HG02678 (cell line): ENCODE results near the gene VDAC2.
"Not testable (repeated sequence)": the region's sequence is repeated elsewhere in the genome, so short reads cannot be mapped to it uniquely, and the experiment has no call there.

ENCODE experiments used
- ATAC-seq: cut with Tn5 transposase; IDR thresholded peaks from one replicate; pipeline ENCODE4 v1.9.1; 2021; ENCODE audit warnings: mild to moderate bottlenecking, moderate library complexity; ENCODE audit not compliant: unreplicated experiment

VDAC2 gene

DNA sequence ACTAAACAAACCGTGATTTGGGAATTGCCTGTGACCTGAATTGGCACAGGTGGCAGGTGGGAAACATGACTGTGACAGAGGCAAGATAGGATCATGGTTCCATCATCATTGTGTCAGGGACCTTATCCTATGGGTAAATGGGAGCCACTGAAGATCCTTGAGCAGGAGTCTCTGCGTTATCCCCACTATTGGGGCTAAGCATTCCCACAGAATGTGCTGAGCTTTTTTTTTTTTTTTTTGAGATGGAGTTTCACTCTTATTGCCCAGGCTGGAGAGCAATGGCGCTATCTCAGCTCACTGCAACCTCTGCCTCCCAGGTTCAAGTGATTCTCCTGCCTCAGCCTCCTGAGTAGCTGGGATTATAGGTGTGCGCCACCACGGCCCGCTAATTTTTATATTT is 10.6 kb upstream of the VDAC2 start:
- ATAC-seq, result not testable (repeated sequence)

DNA sequence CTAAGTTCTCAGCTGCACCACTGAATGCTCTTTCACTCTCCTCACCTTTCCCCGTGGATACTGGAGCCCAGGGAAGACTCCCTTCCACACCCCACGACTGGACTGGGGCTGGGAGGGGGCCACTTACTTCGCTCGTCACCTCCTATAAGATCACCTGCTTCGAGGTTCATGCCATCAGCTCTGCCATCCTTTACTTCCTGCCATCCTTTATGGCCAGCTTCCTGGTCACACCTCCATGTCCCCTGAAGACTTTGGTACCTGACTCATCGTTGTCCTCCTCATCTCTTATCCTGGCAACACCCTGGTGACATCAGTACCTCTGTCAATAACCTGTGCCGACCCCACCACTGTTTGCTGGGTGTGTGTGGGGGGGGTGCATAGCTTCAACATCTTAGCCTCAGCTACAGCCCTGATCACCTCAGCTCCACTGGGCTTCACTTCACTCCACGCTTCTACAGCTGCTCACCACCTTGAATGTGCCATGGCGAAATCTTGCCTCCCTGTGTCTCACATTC is 8.7 kb upstream of the VDAC2 start:
- ATAC-seq, result no peak

DNA sequence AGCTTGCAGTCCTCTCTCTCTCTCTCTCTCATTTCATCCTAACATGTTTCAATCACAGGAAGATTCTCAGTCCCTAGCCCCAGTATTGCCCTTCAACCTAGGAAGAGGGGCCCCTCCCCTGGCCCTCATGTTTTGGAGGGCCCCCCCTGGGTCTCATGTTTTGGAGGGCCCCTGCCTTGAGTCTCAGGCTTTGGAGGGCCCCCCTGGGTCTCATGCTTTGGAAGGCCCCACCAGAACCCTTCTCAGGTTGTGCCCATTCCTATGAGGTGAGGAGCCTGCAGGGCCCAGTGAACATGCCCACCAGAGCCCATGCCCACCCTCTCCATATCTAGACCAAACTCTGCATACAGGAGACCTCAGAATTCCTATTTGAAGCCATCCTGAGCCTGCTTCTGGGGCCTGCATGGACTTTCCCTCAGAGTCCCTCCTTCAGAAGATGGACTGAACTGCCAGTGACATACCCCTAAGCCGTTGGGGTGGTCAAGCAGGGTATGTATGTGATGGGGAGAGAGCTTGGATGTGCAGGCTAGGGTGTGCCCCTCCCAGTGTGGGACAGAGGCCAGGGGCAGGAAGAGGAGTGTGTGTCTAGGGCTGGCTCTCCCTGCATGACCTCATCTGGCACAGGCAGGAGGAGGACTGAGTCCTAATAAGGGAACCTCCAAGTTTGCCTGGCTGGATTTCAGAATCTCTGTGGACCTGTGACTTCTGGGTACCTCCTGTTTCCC is 8.1 kb upstream of the VDAC2 start:
- no peak for ATAC-seq

- not testable (repeated sequence) for ATAC-seq
Measured at GRCh38 chr10:75203046-75203620, 7.5 kb upstream of the VDAC2 start.

DNA sequence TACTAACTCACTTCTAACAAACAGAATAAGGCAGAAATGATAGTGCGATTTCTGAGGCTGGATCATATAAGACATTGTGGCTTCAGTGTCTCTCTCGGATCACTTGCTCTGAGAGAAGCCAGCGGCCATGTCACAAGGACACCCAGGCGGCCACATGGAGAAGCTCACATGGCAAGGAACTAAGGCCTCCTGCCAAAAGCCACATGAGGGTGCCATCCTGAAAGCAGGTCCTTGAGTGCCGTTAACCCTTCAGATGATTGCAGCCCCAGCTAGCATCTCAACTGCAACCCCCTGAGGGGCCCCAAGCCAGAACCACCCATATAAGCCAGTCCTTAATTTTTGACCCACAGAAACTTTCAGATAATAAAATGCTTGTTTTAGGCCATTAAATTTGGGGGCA is 6.9 kb upstream of the VDAC2 start:
- ATAC-seq, result no peak

DNA sequence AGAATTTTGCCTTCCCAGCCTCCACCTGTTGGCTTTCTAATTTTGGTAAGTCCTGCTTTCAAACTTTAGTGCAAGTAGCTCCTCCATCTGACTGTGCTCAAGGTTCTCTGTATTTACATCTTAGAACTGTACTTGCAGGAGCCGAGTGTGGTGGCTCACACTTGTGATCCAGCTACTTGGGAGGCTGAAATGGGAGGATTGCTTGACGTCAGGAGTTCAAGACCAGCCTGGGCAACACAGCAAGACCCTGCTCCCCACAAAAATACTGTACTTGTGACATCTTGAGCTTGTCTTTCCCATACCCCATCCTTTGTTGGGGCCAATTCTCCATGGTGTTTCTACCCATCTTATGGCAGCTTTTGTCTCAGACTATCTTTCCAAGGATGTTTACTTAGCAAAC is 4.7 kb upstream of the VDAC2 start:
- ATAC-seq, result no peak

DNA sequence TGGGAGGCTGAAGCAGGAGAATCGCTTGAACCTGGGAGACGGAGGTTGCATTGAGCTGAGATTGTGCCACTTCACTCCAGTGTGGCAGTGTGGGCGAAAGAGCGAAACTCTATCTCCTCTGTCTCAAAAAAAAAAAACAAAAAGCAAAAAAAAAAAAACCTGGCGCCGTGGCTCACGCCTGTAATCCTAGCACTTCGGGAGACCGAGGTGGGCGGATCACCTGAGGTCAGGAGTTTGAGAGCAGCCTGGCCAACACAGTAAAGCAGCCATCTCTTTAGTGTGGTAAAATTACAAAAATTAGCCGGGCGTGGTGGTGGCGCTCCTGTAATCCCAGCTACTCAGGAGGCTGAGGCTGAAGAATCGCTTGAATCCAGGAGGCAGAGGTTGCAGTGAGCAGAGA is 4.0 kb upstream of the VDAC2 start:
- ATAC-seq, result not testable (repeated sequence)

DNA sequence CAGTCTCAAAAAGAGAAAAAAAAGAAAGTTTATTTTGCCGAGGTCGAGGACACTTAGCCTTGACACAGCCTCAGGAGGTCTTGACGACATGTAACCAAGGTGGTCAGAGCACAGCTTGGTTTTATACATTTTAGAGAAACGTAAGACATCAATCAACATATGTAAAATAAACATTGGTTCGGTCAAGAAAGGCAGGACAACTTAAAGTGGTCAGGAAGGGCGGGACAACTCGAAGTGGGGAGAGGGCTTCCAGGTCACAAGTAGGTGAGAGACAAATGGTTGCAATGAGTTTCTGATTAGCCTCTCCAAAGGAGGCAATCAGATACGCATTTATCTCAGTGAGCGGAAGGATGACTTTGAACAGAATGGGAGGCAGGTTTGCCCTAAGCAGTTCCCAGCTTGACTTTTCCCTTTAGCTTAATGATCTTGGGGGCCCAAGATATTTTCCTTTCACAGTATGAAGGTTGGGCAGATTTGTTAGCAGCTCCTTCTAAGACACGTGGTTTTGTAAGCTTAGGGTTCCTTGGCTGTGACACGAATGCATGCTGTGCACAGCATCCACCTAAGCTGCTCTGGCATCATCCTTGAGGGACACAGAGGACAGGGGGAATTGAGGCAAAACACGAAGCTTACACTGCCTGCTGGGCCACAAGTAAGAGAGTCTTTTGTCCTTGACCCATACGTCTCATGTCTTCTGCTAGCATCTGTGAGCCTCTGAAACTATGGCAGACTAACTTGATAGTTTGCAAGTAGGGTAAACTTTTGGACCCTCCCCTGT is 3.3 kb upstream of the VDAC2 start:
- ATAC-seq, result no peak

- no peak for ATAC-seq
Measured at GRCh38 chr10:75207857-75208144, 2.8 kb upstream of the VDAC2 start.

DNA sequence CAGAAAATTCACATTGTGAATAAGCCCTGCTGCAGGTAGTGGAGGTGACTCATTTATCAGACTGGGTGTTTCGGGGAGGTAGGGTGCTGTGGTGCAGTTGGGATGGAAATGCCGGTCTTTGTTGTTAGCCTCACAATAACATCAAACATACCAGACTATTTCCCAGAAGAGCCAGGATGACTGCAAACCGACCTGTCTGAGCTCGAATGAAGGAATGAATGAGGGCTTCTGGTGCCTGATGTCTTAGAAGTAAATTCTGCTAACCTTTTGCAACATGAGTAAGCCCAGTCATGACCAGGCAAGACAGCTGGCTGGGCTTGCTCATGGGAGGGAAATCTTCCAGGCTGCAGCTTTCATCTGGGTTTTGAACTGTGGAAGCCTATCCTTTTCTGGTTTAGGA is 2.4 kb upstream of the VDAC2 start:
- ATAC-seq, result no peak

GRCh38 chr10:75209086-75209920 is 1.3 kb upstream of the VDAC2 start:
- ATAC-seq, result no peak

GRCh38 chr10:75209921-75210281 is 695 bp upstream of the VDAC2 start:
- ATAC-seq, result peak; percentile 61

- ATAC-seq, result no peak
Measured at GRCh38 chr10:75211007-75211691, 553 bp downstream of the VDAC2 start.

DNA sequence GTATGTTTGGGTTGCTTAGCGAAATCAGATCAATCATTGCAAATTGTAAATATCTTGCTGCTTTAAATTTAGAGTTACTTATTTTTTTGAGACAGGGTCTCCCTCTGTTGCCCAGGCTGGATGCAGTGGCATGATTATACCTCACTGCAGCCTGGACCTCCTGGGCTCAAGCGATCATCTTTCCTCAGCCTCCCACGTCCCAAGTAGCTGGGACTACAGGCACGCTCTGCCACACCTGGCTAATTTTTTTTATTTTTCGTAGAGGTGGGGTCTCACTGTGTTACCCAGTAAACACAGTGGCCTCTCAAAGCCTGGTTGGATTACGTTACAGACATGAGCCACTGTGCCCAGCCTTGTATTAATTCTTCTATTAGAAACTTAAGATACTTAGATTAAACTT is 1.7 kb downstream of the VDAC2 start:
- no peak for ATAC-seq

DNA sequence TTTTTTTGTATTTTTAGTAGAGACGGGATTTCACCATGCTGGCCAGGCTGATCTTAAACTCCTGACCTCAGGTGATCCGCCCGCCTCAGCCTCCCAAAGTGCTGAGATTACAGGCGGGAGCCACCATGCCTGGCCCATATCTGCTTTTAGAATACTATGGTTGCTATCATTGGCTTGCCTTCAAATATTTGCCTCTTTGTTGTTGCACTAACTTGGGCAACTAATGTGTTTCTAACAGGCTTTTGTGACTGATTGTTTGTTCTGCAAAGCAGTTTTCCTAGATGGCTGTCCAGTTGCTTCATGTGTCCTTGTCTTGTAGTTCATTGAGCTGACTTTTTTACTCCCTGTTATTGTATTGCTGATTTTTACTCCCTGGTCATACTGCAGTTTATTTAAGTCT is 9.7 kb downstream of the VDAC2 start:
- ATAC-seq, result no peak

DNA sequence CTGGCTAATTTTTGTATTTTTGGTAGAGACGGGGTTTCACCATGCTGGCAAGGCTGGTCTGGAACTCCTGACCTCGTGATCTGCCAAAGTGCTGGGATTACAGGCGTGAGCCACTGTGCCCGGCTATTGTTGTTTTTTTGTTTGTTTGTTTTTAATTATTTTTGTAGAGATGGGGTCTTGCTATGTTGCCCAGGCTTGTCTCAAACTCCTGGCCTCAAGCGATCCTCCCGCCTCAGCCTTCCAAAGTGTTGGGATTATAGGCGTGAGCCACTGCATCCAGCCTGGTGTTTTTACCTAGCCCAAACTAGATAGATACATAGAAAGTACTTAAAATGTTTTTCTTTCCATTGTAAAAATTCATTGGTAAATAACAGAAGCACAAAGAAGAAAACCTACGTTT is 10.9 kb downstream of the VDAC2 start:
- not testable (repeated sequence) for ATAC-seq

DNA sequence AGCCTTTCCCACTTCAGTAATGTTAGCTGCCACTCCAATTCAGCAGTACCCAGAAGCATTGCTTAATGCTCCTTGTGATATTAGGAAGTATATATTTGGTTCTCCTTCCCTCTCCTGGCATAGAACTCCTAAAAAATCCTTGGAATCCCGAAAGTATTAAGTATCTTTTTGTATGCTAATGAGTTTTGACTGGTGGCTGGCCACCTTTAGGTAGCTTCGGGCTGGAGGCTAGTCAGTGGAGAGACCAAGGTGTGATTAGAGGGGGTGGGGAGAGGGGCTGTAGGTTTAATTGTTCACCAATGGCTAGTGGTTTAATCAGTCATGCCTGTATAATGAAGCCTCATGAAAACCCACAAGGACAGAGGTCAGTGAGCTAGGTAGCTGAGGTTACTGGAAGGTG is 12.9 kb downstream of the VDAC2 start:
- no peak for ATAC-seq

GRCh38 chr10:75226095-75226494 is 15.5 kb downstream of the VDAC2 start:
- no peak for ATAC-seq

GRCh38 chr10:75226656-75227055 is 16.1 kb downstream of the VDAC2 start:
- no peak for ATAC-seq

- ATAC-seq, result no peak
Measured at GRCh38 chr10:75228278-75228677, 17.7 kb downstream of the VDAC2 start.

GRCh38 chr10:75228834-75229233 is 18.2 kb downstream of the VDAC2 start:
- no peak for ATAC-seq
